Peyer's patch (tissue), 4 donors: ENCODE results near the gene KAT7.

Experiments used
- CTCF ChIP-seq, 6 experiments: fragments of 450-650 bp in 4 of 6; fragments of 200-600 bp in 2 of 6; sonication (generic) in 1 of 6; IDR thresholded peaks; one replicate each; pipeline ENCODE4 v1.5.1; 2017 to 2019; ENCODE audit warnings: antibody characterized with exemption in 6 of 6, mild to moderate bottlenecking in 3 of 6, moderate library complexity in 1 of 6
- POLR2A ChIP-seq, 2 donors: fragments of 450-650 bp; IDR thresholded peaks; one replicate each; pipeline ENCODE4 v1.5.1; 2017; ENCODE audit warnings: antibody characterized with exemption in 2 of 2, mild to moderate bottlenecking in 2 of 2, moderate library complexity in 2 of 2

- TF ChIP-seq CTCF (IDR thresholded peaks at IDR 0.05) (no peak), POLR2A (IDR thresholded peaks at IDR 0.05) (no peak)
These were observed 33.4 kb downstream of the KAT7 start for GRCh38 chr17:49821916-49822315.
